Measurements from ENCODE around the gene EDN2. TPM values are rescaled to one million over a fixed set of nuclear protein-coding genes. Genes with fewer than 3 reads are reported as not detected.

The EDN2 gene
- total RNA-seq, 1 donor from 2014 or later = not detected

GRCh38 chr1:41479808-41480160 is 4.7 kb downstream of the EDN2 start:
- DNase-seq = no peak
- H3K9me3 Mint-ChIP-seq = no peaks in the 10 kb centered on the region
- no peak overlapping the region for H3K4me3 Mint-ChIP-seq
- peaks cover 2% of the 10 kb centered on the region for H3K4me1 Mint-ChIP-seq
- peaks cover 4% of the 10 kb centered on the region for H3K27me3 Mint-ChIP-seq
- no peak overlapping the region for H3K27ac Mint-ChIP-seq
- intact Hi-C loops (cut with micrococcal nuclease) = no loop called here
- no peaks in the 10 kb centered on the region for H3K36me3 Mint-ChIP-seq (ENCODE audit: low read depth)

GRCh38 chr1:41479000-41479807 is 5.3 kb downstream of the EDN2 start:
- Mint-ChIP-seq H3K36me3 (ENCODE audit: low read depth) (no peaks in the 10 kb centered on the region), H3K9me3 (no peaks in the 10 kb centered on the region), H3K4me3 (no peak overlapping the region), H3K27me3 (peaks cover 4% of the 10 kb centered on the region), H3K27ac (no peak overlapping the region), H3K4me1 (peaks cover 2% of the 10 kb centered on the region)
- intact Hi-C loops (cut with micrococcal nuclease) = no loop called here
- DNase-seq = no peak

GRCh38 chr1:41478118-41478748 is 6.2 kb downstream of the EDN2 start:
- peaks cover 2% of the 10 kb centered on the region for H3K4me1 Mint-ChIP-seq
- H3K27ac Mint-ChIP-seq = no peak overlapping the region
- no peak overlapping the region for H3K4me3 Mint-ChIP-seq
- H3K36me3 Mint-ChIP-seq (ENCODE audit: low read depth) = no peaks in the 10 kb centered on the region
- peaks cover 4% of the 10 kb centered on the region for H3K27me3 Mint-ChIP-seq
- no peak for DNase-seq
- intact Hi-C loops (cut with micrococcal nuclease) = no loop called here
- no peaks in the 10 kb centered on the region for H3K9me3 Mint-ChIP-seq

- Mint-ChIP-seq H3K4me1 (no peaks in the 10 kb centered on the region), H3K27me3 (peaks cover 11% of the 10 kb centered on the region), H3K4me3 (no peak overlapping the region), H3K36me3 (ENCODE audit: low read depth) (no peaks in the 10 kb centered on the region), H3K27ac (no peak overlapping the region), H3K9me3 (no peaks in the 10 kb centered on the region)
- no peak for DNase-seq
- intact Hi-C loops (cut with micrococcal nuclease) = no loop called here
Observed at GRCh38 chr1:41476807-41477361, 7.6 kb downstream of the EDN2 start.

- Mint-ChIP-seq H3K9me3 (no peaks in the 10 kb centered on the region), H3K4me1 (no peaks in the 10 kb centered on the region), H3K27ac (no peak overlapping the region), H3K4me3 (no peak overlapping the region), H3K36me3 (ENCODE audit: low read depth) (no peaks in the 10 kb centered on the region), H3K27me3 (peaks cover 13% of the 10 kb centered on the region)
- intact Hi-C loops (cut with micrococcal nuclease) = no loop called here
- DNase-seq = no peak
Observed at GRCh38 chr1:41475859-41476567, 8.5 kb downstream of the EDN2 start.

- Mint-ChIP-seq H3K4me1 (no peaks in the 10 kb centered on the region), H3K27ac (no peak overlapping the region), H3K27me3 (peaks cover 13% of the 10 kb centered on the region), H3K4me3 (no peak overlapping the region), H3K36me3 (ENCODE audit: low read depth) (no peaks in the 10 kb centered on the region), H3K9me3 (no peaks in the 10 kb centered on the region)
- intact Hi-C loops (cut with micrococcal nuclease) = no loop called here
- no peak for DNase-seq
Observed at GRCh38 chr1:41475346-41475745, 9.1 kb downstream of the EDN2 start.

GRCh38 chr1:41474490-41475271 is 9.8 kb downstream of the EDN2 start:
- H3K4me1 Mint-ChIP-seq = no peaks in the 10 kb centered on the region
- no peaks in the 10 kb centered on the region for H3K9me3 Mint-ChIP-seq
- H3K27ac Mint-ChIP-seq = no peak overlapping the region
- H3K27me3 Mint-ChIP-seq = peaks cover 12% of the 10 kb centered on the region
- no peak for DNase-seq
- intact Hi-C loops (cut with micrococcal nuclease) = no loop called here
- no peaks in the 10 kb centered on the region for H3K36me3 Mint-ChIP-seq (ENCODE audit: low read depth)
- no peak overlapping the region for H3K4me3 Mint-ChIP-seq

- H3K4me1 Mint-ChIP-seq = no peaks in the 10 kb centered on the region
- intact Hi-C loops (cut with micrococcal nuclease) = no loop called here
- no peak for DNase-seq
- H3K9me3 Mint-ChIP-seq = no peaks in the 10 kb centered on the region
- no peak overlapping the region for H3K27ac Mint-ChIP-seq
- H3K27me3 Mint-ChIP-seq = peaks cover 11% of the 10 kb centered on the region
- no peaks in the 10 kb centered on the region for H3K36me3 Mint-ChIP-seq (ENCODE audit: low read depth)
- H3K4me3 Mint-ChIP-seq = no peak overlapping the region
Observed at GRCh38 chr1:41473738-41474362, 10.6 kb downstream of the EDN2 start.

- peaks cover 11% of the 10 kb centered on the region for H3K27me3 Mint-ChIP-seq
- no peak overlapping the region for H3K4me3 Mint-ChIP-seq
- no peak overlapping the region for H3K27ac Mint-ChIP-seq
- intact Hi-C loops (cut with micrococcal nuclease) = no loop called here
- H3K36me3 Mint-ChIP-seq (ENCODE audit: low read depth) = no peaks in the 10 kb centered on the region
- H3K9me3 Mint-ChIP-seq = no peaks in the 10 kb centered on the region
- H3K4me1 Mint-ChIP-seq = no peaks in the 10 kb centered on the region
- DNase-seq = no peak
Observed at GRCh38 chr1:41471658-41472057, 12.8 kb downstream of the EDN2 start.

- Mint-ChIP-seq H3K4me3 (no peak overlapping the region), H3K9me3 (no peaks in the 10 kb centered on the region), H3K4me1 (no peaks in the 10 kb centered on the region), H3K36me3 (ENCODE audit: low read depth) (no peaks in the 10 kb centered on the region), H3K27ac (no peak overlapping the region), H3K27me3 (peaks cover 9% of the 10 kb centered on the region)
- DNase-seq = no peak
- intact Hi-C loops (cut with micrococcal nuclease) = no loop called here
Observed at GRCh38 chr1:41469706-41470105, 14.8 kb downstream of the EDN2 start.

GRCh38 chr1:41468122-41468762 is 16.2 kb downstream of the EDN2 start:
- no peak overlapping the region for H3K27ac Mint-ChIP-seq
- H3K4me3 Mint-ChIP-seq = no peak overlapping the region
- DNase-seq = no peak
- H3K9me3 Mint-ChIP-seq = no peaks in the 10 kb centered on the region
- no peaks in the 10 kb centered on the region for H3K36me3 Mint-ChIP-seq (ENCODE audit: low read depth)
- H3K27me3 Mint-ChIP-seq = peaks cover 9% of the 10 kb centered on the region
- no peaks in the 10 kb centered on the region for H3K4me1 Mint-ChIP-seq
- intact Hi-C loops (cut with micrococcal nuclease) = no loop called here

- H3K36me3 Mint-ChIP-seq (ENCODE audit: low read depth) = no peaks in the 10 kb centered on the region
- no peaks in the 10 kb centered on the region for H3K9me3 Mint-ChIP-seq
- no peak overlapping the region for H3K27ac Mint-ChIP-seq
- intact Hi-C loops (cut with micrococcal nuclease) = no loop called here
- H3K4me1 Mint-ChIP-seq = no peaks in the 10 kb centered on the region
- DNase-seq = no peak
- peaks cover 6% of the 10 kb centered on the region for H3K27me3 Mint-ChIP-seq
- no peak overlapping the region for H3K4me3 Mint-ChIP-seq
Observed at GRCh38 chr1:41467673-41468072, 16.8 kb downstream of the EDN2 start.

GRCh38 chr1:41466146-41466545 is 18.3 kb downstream of the EDN2 start:
- Mint-ChIP-seq H3K27ac (no peak overlapping the region), H3K27me3 (peaks cover 2% of the 10 kb centered on the region), H3K4me1 (no peaks in the 10 kb centered on the region), H3K4me3 (no peak overlapping the region), H3K36me3 (ENCODE audit: low read depth) (no peaks in the 10 kb centered on the region), H3K9me3 (no peaks in the 10 kb centered on the region)
- intact Hi-C loops (cut with micrococcal nuclease) = no loop called here
- no peak for DNase-seq

All from activated CD4-positive, alpha-beta T cell treated with anti-CD3 and anti-CD28 coated beads, Interleukin-2, amount 10 ng/mL, durations not matched to agents 24 days and 14 days (primary cell).